Anterior cingulate cortex (tissue), 58 donors: ENCODE measurements around the gene CYB561.

Experiments
- DNase-seq, 58 donors: peaks; one replicate each; lab custom pipeline; 2025; lab: John Stamatoyannopoulos, UW

CYB561 gene

GRCh38 chr17:63419949-63420867, 25.9 kb downstream of the CYB561 start:
- DNase-seq, result no peak

- no peak for DNase-seq
Measured at GRCh38 chr17:63419398-63419797, 26.7 kb downstream of the CYB561 start.

DNA sequence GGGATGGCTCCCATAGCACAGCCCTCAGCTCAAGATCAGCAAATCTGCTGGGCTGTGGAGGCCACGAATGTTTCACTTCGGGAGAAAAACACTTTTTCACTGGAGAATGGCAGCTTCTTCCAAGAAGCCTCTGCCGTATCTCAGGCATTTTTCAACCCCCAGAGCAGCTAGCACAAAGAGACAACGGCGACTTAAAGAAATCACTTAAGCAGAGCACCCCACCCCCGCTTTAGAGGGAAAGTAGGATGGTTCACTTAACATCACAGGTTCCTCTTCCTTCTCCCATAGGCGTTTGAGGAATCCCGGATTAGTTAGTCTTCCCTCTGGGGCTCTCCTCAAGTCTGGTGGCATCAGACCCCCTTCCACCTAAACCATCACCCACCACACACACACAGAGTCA, 27.6 kb downstream of the CYB561 start:
- no peak for DNase-seq

DNA sequence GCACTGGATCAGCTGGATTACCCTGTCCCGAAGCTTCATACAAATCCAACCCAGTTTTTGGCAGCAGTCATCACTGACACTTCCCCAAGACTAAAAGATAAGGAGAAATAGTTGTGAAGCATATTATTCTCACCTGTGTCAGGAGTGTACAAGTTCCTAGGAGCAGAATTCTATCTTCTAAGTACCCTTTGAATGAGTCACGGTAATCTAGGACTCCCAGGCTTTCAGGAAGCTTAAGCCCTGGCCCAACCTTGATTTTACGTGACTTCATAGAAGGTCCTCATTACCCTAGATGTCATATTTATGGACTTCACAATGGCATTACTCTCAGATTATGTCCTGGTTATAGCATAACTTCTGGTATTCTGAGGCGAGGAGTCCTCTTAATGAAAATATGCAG, 31.9 kb downstream of the CYB561 start:
- no peak for DNase-seq

DNA sequence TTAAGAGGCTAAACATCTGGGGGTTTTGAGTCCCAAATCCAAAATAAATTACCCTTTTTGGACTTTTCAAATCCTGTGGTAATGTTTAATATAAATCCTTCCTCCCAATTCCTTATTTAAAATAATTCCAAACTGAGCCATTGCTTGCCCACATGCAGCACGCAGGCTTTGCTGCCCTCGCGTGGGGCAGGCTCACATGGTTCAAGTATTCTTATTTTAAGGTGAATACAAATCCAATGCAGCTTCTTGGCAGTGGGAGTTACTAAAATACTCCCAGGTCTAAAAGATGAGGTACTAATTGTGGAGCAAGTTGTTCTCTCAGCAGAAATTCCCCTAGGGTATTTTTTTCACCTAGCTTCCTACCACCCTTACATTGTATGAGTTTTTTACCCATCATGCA, 33.0 kb downstream of the CYB561 start:
- DNase-seq, result no peak

GRCh38 chr17:63412234-63412633, 33.9 kb downstream of the CYB561 start:
- DNase-seq, result no peak

DNA sequence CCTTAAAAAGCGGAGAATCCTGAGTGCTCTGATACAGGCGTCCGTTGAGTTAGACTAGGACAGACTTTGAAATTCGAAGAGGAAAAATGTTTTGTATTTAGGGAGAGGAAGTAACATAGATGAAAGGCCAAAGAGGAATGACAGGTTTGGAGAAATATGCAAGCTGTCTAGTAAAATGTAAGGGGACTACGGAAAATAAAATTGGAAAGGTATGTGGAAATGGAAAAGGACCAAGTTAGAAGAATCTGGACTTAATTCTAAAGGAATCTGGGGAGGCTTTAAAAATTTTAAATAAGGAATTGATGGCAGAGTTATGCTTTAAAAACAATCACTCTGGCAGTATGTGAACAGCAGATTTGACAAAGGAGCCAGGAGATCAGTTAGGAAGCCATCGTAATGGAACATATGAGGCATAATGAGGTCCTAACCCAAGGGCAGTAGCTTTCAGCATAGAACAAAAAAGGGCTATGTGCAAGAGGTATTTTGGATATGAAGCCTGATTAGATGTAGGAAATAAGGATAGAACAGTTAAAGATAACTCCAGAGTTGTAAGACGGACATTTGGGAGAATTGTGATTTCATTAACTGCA, 38.3 kb downstream of the CYB561 start:
- DNase-seq, result no peak

- DNase-seq, result peak in 45 of 58 donors; percentile 8 to 76 (median 40)
Measured at GRCh38 chr17:63406689-63407330, 39.3 kb downstream of the CYB561 start.

DNA sequence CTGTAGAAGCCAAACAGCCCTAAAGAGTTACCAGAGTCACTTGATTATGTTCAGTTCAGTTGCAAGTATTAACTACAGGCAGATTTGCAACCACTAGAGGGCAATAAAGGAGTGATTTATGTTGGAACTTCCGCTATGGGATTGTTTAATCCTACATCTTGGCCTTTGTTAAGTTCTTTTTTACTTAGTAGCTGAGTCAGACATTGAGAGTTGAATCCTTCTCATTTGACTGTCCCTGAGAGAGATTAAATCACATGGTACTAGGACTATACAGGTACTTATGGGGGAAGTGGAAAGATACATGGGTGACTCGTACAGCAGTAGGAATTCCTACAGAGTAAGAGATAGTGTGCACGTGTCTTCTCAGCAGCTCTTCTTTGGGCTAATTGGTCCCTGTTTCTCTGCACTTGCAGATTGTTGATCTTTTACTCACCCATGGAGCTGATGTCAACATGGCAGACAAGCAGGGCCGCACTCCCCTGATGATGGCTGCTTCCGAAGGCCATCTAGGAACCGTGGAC, 40.3 kb downstream of the CYB561 start:
- peak in 2 of 58 donors; percentile 13 to 43 for DNase-seq

- no peak for DNase-seq
Measured at GRCh38 chr17:63405020-63405419, 41.1 kb downstream of the CYB561 start.

DNA sequence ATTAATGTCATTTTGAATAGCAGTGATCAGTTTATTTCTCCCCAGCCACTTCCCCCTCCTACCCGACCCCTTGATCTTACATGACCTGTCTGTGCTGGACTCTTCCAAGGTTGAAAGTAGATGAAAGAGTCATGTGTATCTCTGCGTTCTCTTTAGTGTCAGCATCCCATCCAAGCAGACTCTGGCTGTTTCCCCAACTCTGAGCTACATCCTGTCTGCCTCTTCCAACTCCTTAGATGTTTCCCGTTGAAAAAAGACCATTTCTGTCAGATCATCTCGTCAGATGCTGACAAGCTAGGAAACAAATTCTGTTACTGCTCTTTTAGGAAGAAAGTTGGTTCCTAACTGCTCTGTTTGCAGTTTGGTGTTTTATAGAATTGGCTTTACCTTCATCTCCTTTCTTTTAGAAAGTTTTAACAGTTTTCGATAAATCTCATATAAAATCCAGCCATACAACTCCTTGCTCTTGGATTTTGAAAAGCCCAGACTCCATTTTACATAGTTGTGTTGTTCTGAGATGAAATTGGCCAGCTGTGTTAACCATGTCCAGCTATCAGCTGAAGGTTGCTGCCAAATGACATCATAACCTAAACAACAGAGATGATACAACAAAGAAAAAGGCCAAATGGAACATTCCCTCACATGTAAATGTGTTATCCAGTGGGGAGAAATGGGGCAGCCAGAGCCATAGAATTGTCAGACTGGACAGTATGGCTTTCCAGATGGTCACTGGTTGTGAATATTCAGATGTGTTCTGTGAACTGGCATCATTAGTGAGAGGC, 43.5 kb downstream of the CYB561 start:
- no peak for DNase-seq

DNA sequence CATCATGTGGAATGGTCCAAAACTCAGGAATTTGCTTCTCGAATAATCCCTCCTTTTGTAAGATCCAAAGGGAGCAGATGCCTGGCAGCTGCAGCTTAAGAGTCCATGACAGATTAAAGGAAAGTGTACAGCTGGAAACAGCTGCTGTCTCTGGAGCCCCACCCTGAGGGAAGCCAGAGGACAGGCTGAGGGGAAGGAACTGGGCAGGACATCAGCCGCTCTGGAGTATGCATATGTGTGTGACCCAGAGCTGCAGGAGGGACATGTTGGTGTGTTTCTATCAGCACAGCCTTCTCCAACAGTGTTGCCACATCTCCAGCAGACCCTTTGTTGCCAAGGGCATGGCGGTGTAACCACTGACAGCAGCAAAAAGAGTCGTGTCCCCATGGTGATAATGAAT, 46.2 kb downstream of the CYB561 start:
- DNase-seq, result no peak

DNA sequence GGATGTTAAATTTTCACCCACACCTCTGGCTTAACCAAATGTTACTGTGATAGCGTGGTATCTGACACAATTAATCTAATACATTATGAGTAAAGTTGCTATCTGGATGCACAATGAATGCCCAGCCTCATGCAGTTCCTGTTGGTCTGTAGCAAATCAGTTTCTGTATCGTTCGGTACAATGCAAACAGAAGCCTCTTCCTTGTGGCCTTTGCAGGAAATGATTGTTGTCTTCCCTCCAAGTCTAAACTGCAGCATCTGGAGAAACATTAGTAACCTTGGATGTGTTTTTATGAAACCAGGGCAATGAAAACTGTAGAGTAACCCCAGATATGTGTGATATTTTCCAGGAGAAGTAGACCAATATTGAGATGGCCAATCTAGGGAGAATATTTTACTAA, 46.8 kb downstream of the CYB561 start:
- DNase-seq, result no peak

DNA sequence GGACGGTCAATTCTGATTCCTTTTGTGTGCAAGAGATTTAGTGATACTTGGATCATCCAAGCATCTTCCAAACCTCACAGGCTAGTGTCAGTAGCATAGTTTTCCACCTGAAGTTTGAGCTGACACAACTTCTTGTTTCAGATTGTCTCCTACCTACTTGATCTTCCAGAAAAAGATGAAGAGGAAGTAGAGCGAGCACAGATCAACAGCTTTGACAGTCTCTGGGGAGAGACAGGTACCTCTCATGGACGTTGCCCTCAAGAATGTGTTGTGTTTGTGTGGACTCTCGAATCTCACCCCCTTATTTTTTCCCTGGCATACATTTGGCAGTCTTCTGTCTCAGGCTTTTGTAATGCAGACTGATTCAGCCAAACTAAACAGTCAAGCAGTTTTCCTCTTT, 47.4 kb downstream of the CYB561 start:
- no peak for DNase-seq

GRCh38 chr17:63395075-63395805, 50.9 kb downstream of the CYB561 start:
- no peak for DNase-seq

- DNase-seq, result no peak
Measured at GRCh38 chr17:63390090-63390489, 56.0 kb downstream of the CYB561 start.

- DNase-seq, result no peak
Measured at GRCh38 chr17:63387656-63388340, 58.3 kb downstream of the CYB561 start.

DNA sequence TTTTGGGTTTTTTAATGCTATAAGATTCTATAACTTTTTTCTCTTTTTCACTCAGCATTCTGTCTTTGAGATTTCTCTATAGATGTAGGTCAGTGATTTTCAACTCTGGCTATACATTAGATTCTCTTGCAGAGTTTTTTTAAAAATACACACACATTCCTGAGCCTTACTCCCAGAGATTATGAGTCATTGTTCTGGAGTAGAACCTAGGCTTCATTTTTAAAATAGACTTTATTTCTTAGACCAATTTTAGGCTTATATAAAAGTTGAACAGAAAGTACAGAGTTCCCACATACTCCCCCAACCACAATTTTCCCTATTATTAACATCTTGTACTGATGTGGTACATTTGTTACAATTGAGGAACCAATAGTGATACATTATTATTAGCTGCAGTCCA, 63.3 kb downstream of the CYB561 start:
- DNase-seq, result no peak
